Esophagus squamous epithelium (tissue), 4 donors: Measurements from ENCODE around the gene NSMF.

Source experiments
- CTCF ChIP-seq, 6 experiments: fragments of 450-650 bp in 4 of 6; fragments of 200-600 bp in 2 of 6; sonication (generic) in 2 of 6; IDR thresholded peaks; one replicate each; pipeline ENCODE4 v1.5.1; 2016 to 2019; ENCODE audit warnings: antibody characterized with exemption in 6 of 6, mild to moderate bottlenecking in 4 of 6, moderate library complexity in 4 of 6
- POLR2A ChIP-seq, 4 donors: fragments of 450-650 bp; IDR thresholded peaks; one replicate each; pipeline ENCODE4 v1.6.1; 2017; ENCODE audit warnings: antibody characterized with exemption in 4 of 4, mild to moderate bottlenecking in 4 of 4, moderate library complexity in 3 of 4

DNA sequence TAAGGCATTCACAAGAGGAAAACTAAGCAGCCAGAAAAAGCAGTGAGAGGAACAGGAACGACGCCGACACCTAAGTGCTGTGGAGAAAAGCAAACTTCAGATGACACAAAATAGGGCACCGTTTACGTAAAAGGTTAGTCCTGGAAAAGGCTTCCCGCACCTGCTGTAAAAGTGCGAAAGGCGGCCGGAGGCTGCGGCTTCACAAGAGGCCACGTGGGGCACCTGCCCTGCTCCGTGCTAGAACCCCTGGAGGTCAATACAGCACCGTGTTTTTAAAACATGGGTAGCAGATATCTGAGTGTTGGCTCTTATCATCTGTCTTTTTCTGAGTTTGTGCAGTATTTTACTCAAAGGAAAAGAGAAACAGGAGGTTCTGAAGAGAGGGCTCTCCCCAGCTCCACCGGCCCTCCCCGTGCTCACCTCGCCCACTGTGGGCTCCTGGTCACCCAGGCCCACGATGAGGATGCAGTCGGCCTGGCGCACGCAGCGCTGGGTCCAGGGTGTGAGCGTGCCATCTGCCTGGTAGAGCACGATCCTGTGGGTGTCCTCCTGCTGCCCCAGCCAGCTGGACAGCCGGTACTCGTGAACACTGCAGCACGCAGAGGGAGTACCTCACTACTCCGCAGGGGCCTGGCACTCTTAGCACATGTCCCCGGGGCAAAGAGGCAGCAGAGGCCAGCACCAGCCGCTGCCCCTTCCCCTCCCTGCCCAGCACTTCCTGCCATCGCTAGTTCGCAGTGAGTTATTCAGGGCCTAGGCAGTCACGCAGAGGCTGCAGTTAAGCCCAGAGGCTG is 21.0 kb upstream of the NSMF start:
- TF ChIP-seq CTCF (IDR thresholded peaks at IDR 0.05) (no peak), POLR2A (IDR thresholded peaks at IDR 0.05) (no peak)
